Measurements from ENCODE around the gene AGBL1. TPM values are rescaled to one million over a fixed set of nuclear protein-coding genes. Genes with fewer than 3 reads are reported as not detected.
"Not testable (repeated sequence)": the region's sequence is repeated elsewhere in the genome, so short reads cannot be mapped to it uniquely, and the experiment has no call there.

Gene AGBL1
- total RNA-seq, 1 donor from 2014 or later: 4.8 TPM

DNA sequence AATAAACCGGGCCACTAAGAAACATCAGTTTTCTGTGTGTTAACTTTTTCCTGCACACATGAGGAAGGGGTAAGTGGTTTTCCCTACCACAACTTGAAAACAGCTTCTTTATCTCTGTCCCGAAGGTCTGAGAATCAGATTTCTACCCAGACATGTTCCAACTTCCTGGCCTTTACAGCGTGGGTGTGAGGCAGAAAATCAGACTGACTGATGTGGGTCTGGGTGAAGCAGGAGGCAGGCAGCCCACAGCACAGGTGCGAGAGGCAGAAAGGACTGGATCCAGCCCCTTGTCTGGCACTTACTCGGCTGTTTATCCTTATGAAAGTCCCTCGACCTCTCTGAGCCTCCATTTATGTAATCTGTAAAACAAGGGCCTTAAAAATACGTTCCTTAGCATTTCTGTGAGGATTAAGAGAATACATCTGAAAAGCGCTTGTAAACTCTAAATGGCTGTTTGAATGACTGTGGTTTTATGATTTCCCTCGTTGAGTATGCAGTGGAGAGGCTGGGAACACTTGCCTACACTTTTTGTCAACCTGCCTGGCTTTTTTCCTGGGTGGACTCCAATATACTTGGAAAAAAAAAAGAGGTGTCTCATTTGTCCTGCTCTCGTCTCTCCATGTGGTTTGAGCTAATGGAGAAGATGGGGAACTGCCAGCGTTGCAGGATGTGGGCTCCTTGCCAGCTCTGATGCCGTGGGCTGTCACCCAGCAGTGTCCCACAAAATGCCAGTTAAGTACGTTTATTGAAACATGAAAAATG is 3.1 kb downstream of the AGBL1 start:
- no peak for DNase-seq

DNA sequence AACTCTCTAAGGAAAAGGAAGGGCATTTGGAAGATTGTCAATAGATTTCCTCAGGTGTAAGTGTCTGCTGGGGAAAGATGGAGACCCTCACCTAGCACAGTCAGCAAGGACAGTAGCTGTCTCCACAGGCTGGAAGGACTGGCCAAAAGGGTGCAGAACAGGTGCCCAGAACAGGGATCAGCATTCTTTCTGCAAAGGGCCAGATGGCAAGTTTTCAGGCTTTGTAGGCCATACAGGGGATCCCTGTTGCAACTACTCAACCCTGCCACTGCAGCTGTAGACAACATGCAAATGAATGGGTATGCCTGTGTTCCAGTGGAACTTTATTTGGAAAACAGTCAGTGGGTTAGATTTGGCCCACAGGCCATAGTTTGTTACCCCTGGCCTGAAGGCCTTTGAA is 8.1 kb downstream of the AGBL1 start:
- no peak for DNase-seq

DNA sequence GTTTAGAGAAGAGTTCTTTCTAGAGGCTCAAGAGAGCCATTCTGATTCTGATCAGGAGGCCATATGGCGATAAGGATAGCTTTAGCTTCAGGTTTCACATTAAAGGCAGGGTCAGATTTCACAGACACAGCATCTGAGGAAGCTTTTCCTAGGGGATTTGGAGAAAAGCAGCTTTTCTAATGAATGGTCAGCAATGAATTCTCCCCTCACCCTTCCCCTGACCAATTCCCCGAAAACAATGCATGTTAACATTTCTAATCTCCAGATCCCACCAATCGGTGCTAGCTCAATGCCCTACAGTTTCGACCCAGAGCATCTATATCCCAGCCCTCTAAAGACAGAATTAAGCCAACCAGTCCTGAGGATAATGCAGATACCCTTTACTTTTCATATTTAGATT is 9.8 kb downstream of the AGBL1 start:
- DNase-seq: no peak

DNA sequence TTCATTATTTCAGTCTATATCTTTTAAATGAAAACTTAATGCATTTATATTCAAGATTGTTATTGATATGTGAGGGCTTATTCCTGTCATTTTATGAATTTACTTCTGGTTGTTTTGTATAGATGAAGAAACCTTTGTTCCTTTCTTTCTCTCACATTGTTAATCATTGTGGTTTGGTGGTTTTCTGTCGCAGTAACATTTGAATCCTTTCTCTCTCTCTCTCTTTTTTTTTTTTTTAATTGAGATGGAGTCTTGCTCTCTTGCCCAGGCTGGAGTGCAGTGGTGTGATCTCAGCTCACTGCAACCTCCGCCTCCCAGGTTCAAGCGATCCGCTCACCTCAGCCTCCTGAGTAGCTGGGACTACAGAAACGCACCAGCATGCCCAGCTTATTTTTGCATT is 22.1 kb downstream of the AGBL1 start:
- DNase-seq: no peak

DNA sequence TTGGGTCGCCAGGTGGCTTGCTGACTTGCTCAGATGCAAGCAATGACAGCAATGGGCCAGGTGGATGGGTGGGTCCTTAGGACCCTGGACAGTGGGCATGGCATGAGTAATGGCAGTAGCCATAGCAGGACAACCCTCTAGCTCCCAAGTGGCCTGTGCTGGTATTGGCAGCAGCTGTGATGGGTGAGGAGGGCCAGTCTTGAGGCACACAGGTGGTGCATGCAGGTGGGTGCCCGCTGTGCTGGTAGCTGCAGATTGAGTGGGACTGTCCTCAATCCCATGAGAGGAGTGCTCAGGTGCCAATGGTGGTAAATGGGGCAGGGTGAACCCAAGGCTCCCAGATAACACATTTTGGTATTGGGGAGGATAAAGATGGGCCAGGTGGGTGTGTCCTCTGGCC is 24.2 kb downstream of the AGBL1 start:
- DNase-seq: no peak

DNA sequence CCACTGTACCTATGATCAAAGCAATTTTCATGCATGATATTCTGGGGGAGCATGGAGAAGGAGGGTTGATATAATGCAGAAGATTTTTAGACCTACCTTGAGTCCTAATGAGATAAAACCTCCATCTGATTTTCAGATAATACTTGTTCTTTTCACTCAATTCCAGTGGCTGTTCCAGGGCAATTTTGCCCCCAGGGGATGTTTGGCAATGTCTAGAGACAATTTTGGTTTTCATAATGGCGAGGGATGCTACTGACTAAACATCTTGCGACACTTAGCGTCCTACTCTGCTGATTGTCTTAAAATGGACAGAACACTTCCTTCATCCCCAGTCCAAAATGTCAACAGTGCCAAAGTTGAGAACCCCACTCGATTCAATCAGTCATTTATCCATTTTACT is 26.6 kb downstream of the AGBL1 start:
- DNase-seq: no peak

DNA sequence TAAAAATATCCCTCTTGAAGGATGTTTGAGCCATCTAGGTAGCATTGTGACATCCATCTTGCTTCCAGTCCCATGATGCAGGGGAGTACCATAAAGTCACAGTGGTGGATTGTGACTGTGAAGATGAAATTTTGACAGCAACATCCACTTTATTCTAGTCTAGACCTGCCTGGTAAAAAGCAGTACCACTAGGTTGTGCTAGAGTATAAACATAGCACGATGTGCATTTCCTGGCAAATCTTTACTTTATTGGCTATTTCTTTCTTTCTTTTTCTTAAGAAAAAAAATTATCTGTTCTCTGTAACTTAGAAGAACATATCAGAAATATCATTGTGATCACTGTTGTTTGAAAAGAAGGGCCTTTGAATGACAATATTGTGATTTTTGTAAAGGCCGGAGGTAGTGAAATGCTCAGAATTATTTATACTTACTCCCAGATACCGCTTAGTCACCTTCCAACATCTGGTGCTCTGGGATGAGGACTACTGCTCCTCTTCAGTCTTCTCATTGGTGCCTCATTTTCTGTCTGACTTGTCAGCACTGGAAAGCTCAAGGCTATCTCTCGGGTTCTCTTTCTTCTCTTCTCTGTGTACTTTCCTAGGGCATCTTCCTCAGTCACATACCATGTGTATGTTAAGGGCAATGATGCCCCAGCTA is 35.6 kb downstream of the AGBL1 start:
- no peak for DNase-seq

DNA sequence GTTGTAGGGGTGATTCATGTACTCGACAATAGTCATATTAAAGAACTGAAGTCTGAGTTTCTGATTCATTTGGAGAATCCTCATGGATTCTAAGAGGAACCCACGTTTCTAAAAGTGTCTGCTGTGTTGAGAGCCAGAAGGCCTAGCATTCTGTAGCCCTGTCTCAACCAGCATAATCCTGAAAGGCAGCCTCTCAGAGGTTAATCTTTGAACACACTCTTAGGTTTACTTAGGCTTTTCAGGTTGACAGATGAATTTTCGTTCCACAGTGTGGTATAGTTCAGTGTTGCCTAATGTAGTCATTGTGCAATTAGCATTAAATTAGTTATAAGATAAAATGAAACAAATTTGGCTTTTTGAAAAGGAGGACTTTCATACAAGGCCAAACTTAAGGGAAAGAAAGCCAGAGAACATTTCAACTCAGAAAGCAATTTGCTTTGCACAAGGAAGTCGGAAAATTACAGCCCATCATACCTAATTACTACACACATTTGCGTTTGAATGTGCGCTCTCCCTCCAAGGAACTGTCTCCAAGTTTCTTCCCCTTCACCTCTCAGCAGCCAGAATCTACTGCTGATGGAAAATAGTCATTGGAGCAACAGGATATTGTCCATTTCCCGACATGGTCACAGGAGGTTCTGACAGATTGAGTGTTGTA is 42.0 kb downstream of the AGBL1 start:
- no peak for DNase-seq

DNA sequence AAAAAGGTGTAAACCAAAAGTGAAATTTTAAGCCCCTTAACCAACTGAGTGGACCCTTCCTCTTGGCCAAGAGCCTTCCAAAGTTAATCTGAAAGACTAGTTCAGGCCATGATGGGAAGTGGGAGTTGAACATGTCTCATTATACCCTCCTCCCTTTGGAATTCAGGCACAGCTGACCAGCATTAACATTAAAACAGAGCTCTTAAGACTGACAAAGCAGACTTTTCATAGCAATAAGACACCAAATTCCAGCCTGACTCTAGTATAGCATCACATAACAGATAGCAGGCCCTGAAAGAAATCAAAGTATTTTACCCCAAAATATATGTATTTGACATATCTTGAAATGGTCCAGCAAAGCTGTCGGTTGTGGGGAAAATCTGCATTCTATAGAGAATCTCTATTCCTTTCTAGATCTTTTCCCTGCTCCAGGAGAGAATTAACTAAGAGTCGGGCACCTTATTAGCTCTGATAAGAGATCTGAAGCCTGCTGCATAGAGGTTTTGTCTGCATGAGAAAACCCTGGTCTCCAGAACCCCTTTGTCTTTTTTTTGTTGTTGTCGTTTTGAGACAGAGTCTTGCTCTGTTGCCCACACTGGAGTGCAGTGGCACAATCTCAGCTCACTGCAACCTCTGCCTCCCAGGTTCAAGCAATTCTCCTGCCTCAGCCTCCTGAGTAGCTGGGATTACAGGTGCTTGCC is 43.2 kb downstream of the AGBL1 start:
- DNase-seq: not testable (repeated sequence)

DNA sequence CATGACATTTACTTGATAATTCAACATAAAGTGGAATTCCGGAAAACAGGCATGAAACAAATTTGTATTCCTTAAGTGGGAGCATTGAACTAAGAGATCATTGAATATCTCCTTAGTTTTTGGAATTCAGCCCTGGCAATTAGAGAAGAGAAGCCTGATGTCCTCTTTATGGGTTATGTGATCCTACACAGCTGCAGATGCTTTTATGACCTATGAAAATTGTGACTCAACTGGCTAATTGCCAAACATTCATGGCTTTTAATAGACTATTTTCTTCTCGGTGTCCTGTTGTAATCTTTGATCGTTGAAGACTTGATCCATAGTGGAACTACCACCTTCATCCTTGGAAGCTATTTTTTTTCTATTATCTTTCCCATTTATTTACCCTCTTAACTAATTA is 46.1 kb downstream of the AGBL1 start:
- no peak for DNase-seq

DNA sequence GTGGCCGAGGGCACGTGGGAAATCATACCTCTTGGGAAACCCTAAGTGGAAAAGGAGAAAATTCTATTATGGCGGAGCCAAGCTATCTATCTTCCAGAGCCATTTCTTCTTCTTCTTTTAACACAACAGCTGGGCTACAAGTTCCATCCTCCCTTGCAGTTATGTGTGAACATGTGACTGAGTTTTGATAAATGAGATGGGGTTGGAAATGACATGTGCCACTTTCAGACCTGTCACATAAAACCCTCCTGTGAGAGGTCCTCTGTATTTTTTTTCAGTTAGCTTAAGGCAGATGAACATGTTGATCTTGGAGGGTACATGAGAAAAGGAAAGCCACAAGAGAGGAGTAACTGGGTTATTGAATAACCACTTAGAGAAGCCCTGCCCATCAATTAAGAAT is 47.9 kb downstream of the AGBL1 start:
- DNase-seq: no peak

DNA sequence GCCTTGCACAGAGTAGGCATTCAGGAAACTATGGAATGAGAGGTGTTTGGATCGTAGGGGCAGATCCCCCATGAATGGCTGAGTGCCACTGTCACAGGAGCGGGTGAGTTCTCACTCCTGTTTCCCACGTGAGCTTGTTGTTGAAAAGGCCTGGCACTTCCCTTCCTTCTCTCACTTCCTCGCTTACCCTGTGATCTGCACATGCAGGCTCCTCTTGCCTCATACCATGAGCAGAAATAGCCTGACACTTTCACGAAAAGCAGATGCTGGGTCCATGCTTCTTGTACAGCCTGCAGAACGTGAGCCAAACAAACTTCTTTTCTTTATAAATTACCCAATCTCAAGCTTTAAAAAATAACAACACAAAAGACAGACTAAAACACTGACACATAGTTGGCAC is 55.4 kb downstream of the AGBL1 start:
- peak; percentile 54 for DNase-seq

DNA sequence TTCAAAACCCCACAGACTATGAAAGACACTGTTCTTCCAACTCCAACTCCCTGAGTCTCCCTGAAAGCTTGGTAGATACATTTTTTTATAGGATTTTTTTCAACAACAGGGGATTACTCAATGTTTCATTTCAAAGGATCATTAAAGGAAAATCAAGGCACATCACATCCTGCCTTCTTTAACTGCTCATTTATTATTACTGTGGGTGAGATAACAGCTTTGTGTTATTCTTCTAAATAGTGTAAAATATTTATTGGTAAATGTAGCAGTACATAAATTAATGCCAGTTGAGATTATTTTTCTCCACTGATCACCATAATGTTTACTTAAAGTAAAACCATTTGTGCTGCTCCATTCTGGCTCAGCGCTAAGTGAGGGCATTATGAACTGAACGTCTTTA is 57.2 kb downstream of the AGBL1 start:
- no peak for DNase-seq

DNA sequence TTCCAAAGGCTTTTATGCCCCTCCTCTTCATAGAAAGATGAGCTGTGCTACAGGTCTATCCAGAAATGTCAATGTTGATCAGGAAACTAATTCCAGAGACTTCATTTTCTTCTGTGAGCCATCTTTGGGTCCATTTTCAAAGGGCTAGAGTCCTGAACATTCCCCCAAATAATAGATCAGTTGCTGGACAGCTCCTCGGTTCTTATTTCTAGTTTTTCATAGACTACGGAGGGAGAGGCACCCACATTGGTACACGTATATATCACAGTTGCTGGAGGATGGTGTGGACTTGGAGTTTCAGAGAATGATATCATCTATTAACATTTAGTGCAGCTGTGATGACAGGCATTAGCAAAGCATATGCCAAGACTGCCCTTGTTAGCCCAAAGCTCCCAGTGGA is 59.1 kb downstream of the AGBL1 start:
- DNase-seq: no peak

DNA sequence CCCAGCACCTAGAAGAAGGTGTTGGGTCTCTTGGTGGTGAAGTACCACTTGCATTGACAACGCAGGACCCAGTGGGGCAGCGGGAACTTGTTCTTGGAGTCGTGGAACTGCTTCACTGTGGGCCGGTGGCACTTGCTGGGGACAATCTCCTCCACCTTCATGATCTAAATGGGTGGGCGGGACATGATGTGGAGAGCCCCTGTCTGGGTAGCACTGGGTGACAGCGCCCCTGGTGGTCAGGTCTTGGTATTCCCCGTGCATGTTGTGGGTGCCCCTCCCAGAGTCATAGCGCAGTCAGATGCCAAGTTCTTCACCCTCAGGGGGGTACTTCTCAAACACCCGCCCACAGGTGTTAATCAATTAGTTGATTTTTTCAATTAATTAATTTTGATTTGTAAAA is 60.2 kb downstream of the AGBL1 start:
- no peak for DNase-seq

DNA sequence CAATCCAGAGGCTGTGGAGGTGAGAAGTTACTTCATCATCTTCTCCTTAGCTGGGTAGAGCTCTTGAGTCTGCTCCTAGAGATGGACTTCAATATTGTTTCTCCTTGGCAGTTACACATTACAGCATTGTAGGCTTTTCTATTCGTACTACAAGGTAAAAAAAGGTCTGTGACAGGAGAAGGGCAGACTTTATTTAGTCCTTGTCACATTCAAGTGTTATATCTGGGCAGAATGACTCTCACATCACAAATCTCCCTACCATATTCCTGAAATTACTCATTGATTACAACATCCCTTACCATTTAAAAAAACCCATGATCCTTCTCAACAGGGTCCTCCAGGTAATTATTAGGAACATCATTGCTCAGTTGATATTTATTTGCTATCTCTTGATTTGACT is 75.0 kb downstream of the AGBL1 start:
- no peak for DNase-seq

DNA sequence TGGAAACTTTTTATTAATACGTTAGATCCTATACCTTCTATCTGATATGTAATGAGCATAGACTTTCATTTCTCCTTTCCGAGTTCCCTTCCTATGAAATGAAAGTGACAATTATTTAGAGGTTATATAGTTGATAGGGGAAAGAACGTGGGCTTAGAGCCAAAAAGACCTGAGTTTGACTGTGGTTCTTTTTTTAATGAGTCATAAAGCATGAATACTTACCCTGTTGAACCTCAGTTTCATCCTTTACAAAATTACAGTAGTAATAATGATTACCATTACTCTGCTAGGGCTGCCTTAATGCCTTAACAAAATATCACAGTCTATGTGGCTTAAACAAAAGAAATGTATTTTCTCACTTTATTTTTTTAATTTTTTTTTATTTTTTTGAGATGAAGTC is 75.9 kb downstream of the AGBL1 start:
- DNase-seq: no peak

DNA sequence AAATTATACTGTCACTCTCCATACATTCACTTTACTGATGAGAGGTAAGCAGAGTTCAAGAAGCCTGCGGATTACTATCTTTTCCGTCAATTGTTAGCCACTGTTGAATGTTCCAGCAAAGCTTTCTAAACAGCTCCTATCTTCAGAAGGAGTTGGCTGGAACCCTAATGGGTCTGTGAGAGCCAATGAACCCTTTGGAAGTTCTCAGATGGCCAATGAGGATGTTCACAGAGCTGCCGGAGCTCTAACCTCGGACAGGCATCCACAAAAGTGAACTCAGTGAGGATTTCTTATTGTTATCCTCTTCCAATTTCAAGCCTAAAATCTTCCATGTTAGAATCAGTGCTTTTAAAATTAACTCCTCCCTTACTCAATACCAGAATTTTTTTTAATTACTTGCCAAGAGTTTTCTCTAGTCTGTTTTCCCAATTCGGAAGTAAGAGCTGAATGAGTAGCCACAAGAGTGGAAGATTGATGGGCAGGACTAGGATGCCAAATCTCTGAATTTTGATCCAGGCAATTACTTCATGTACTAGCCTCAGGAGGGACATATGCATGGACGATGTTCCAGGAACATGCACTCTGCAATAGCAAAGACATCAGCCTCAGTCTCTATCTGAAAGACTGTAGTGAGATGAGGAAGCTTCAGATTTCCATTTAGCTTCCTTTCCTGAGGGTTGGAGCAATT is 78.1 kb downstream of the AGBL1 start:
- no peak for DNase-seq

DNA sequence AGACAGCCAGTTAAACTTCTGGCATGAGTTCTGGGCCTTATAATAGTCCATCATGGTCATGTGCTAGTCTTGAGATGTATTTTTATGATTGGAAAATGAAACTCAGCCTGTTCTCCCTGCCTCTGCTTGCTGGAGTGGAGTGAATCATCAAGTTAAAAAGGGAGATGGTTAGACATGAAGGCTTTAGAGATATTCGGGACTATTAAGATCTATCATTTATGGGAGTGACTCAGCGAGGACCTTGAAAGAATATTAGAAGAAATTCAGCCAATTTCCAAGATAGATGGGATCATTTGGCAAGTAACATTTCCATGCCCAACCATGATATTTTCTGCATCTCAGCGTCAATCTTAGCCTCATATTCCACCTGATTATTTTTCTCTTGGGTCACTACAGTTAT is 79.8 kb downstream of the AGBL1 start:
- DNase-seq: no peak

DNA sequence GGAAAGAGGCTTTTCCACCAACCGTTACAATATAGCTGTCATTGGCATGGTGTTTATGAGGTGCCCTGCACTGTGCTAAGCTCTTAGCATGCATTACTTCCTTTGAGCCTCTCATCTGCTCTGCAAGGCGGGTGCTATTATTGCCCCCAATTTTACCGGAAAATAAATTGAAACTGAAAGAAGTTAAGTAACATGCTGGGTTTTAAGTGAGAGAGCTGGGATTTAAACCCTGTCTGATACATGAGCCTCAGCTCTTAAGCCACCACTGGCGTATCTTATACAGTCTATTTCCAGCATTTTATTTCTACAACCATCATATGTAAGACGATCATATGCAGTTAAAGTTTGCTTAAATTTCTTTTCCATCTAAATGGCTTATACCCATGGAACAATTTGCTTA is 81.6 kb downstream of the AGBL1 start:
- DNase-seq: no peak

DNA sequence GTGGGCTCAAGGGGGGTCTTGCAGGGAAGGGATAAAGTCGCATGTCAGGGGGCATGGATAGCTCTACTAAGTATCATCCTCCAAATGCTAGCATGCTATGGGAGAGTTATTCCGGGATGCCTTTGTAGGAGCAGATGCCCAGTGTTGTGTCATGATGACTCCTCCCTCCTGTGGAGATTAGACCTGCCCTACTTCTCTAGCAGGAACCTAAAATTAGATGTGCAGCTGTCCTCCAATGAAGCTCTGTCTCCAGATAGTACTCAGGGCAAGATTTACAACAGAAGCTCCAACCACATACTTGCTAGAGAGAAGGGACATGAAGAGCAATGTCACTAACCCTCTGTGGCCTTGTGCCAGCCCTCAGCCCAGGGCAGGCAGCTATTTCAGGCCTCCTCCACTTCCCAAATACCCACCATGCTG is 82.5 kb downstream of the AGBL1 start:
- peak; percentile 5 for DNase-seq

DNA sequence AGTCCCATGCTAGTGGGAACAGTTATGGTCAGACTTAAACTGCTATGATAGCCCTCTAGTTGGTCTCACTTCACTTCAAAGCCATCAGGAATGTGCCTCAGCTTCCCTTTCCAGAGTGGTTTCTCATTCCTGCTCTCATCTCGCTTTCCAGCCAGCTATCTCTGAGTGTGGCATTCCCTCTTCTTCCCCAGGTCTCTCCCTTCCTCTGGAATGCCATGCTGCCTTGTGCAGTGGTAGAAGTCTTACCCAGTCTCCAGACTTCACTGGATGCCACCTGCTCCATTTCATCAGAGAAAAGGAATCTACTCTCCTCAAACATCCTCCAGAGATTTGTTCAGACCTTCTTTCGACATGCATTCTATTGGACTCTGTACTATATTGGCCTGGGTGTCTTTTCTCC is 83.0 kb downstream of the AGBL1 start:
- DNase-seq: no peak

DNA sequence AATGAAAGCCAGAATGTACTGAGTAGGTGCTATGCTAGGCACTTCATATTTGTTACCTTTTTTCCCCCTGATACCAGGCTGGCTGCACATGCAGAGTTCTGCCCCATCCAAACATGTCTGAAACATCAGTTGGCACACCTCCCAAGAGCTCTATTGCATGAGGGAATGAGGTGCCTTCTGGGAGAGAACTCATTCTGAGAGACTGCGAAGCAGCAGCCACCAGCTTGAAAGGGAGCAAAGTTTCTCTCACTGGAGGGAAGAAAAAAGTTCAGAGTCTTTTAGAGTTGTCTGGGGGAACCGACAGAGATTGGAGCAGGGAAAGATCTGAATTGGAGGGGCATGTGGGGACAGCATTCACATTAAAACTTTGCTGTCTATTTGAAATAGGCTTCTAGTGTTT is 84.1 kb downstream of the AGBL1 start:
- no peak for DNase-seq

Measured in skin of body (tissue), 2 donors.